ENCODE results near the gene DUSP2.
A peak's percentile ranks its signal among the peaks of the same experiment; 100 is the strongest.
"Not testable (repeated sequence)": the region's sequence is repeated elsewhere in the genome, so short reads cannot be mapped to it uniquely, and the experiment has no call there.

The DUSP2 gene

DNA sequence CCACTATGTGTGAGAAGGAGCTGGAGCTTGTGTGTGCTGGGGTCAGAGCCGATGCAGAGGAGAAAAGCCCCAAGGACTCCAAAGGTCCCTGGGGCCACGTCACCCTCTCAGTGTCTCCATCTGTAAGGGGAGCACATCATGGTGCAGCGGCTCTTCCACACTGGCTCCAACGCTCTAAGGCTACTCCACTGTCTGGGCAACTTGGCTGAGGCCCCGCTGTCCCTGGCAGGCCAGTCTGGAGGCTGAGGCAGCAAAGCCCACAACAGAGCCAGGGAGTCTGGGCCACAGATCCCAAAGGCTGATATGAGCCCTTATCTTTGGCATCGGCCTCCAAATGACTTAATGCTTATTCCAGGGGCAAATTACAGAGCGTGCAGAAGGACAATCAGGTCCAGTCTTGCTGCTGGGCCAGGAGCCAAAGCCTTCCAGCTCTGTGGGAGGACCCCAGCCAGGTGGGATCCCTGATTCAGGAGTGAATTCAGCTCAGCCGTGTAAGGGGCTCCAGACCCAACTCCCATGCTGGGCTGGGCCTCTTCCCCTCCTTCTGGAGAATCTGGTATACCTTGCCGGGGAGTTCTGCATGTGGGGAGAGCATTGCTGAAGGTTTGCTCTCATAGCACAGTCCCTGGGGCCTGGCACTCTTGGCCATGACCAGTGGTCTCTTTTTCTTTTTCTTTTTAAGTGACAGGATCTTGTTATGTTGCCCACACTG, 1.8 kb upstream of the DUSP2 start:
- no peak for DNase-seq

DNA sequence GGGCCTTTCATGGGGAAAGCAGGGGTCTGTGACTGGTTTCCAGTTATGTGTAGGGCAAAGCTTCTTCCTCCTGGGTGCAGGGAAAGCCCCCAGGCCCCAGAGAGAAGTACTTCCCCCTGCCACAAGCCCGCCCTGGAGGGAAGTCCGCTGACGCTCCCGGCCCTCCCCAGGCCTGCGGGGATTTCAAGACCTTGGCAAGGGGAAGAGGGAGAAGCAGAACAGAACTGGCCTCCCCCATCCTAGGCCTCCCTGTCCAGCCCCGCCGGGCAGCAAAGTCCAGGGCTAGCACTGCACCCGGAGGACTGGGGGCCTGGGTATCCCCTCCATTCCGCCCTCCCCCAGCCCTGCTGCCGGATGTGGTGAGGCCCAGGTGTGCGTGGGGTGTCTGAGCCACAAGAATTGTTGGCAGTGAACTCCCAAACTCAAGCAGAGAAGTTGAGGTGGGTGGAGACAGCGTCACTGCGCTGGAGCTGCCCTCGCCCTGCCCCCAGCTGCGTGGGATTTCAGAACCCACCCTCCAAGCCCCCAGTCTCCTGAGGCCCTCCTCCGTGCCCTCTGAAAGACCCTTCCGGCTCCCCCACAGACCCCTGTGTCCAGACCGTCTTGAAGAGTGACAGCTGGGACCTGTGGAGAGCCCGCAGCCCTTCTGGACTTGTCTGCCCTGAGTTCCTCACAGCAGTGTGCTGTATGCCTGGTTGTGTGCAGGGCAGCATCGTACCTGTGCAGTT, 1.1 kb upstream of the DUSP2 start:
- DNase-seq: peak; percentile 36

DNA sequence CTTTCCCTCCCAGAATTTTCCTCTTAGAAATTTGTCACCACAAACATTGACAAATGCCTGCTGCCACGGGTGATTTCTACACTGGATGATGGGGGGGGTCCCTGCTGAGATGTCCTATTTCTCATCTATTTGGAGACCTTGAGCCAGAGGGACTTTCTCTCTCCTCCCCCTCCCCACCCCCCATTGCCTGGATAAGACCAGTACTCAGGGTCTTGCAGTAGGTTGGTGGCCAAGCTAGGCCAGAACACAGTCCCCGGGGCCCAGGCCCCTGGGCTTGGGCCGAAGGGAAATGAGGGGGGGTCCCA, 560 bp upstream of the DUSP2 start:
- no peak for DNase-seq

- DNase-seq: peak; percentile 26
Observed at GRCh38 chr2:96144481-96145035, 682 bp downstream of the DUSP2 start.

- peak; percentile 43 for DNase-seq
Observed at GRCh38 chr2:96143848-96144480, 1.3 kb downstream of the DUSP2 start.

DNA sequence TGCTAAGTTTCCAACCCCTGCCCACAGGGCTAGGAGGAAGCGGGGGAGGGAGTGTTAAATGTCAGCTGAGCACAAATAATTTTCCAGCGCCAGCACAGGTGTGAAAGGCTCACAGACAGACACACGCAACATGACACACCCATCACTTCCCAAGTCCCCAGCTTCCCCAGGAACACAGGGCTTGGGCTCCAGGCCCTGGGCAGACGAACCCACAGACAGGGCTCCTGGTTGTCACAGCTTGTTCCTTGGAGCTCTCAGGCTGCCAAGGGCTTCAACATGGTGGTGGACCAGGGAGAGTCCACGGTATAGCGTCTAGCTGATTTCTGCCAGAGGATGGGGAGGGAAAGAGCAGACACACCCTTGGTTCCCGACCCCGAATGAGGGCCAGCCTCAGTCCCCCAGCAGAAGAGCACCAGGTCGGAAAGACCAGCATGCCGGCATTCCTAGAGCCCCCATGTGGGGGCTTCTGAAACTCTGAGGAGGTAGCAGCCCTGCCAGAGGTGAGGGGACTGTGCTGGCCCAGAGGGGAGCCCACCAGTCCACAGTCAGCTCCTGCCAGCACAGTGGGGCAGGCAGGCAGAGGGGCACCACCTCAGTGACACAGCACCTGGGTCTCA, 1.9 kb downstream of the DUSP2 start:
- no peak for DNase-seq

GRCh38 chr2:96142217-96143113, 2.8 kb downstream of the DUSP2 start:
- DNase-seq: no peak

- DNase-seq: not testable (repeated sequence)
Observed at GRCh38 chr2:96141624-96141967, 3.6 kb downstream of the DUSP2 start.

- no peak for DNase-seq
Observed at GRCh38 chr2:96140941-96141623, 4.2 kb downstream of the DUSP2 start.

GRCh38 chr2:96139181-96139758, 6.0 kb downstream of the DUSP2 start:
- DNase-seq: no peak

DNA sequence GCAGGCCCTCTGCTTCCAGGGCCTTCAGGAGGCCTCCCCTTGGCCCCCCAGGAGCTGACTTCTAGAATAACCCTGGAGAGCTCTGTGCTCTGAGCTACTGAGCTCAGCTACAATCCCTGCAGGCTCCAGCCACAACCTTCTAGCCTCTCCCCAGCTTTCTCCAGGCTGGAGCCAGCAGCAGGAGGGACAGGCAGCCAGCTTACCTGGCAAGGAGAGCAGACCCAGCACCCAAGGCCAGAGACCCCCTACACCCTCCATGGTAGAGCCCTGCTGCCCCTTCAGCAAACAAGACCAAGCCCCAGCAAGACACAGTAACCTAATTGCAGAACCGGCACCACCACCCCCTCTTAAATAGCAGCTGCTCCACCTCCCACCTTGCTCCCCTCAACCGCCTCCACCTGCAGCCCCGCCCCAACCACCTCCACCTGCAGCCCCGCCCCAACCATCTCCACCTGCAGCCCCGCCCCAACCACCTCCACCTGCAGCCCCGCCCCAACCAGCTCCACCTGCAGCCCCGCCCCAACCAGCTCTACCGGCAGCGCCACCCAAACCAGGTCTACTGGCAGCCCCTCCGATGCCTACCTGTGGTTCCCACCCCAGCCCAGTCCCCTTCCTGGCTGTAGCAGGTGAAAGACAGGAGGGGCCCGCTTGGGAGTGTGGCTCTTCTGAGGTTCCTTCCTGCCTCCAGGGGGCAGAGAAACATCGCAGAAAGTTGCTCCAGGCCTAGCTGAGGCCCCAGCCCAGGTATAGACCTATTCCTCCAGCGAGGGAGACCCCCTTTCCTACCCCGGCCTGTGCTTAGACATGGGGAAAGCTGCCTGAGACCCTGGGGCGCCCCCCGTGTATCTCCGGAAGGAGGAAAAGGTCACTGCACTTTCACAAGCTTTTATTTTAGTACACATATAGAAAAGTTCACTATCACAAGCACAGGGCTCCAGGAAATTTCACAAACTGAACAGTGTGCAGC, 6.8 kb downstream of the DUSP2 start, which contains the start of gene ASTL:
Gene ASTL, minus strand, starts transcription at position 324 of the 967 bp plus-strand sequence. Its CDS starts 66 bp downstream, at position 258.
- DNase-seq: peak; percentile 61

- no peak for DNase-seq
Observed at GRCh38 chr2:96137321-96138178, 7.7 kb downstream of the DUSP2 start.

- no peak for DNase-seq
Observed at GRCh38 chr2:96136129-96136720, 9.0 kb downstream of the DUSP2 start.

GRCh38 chr2:96135621-96136020, 9.6 kb downstream of the DUSP2 start:
- no peak for DNase-seq

GRCh38 chr2:96135171-96135570, 10.1 kb downstream of the DUSP2 start:
- no peak for DNase-seq

DNA sequence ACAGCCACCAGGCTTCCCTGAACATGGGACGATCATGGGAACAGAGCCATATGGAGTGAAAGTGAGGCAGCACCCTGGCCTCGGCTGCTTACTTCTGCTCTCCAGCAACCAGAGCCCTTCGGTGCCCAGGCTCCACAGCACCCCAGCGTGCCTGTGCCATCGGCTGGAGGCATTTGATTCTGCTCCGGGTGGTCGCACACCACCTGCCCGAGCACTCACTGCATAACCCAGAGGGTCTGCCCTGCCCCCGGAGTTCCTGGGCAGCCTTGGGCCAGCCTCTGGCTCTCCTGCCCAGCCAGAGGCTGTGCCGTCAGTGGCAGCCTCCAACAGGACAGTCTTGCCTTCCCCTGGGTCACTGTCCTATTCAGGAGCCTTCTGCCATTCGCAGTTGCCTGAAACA, 10.8 kb downstream of the DUSP2 start:
- no peak for DNase-seq

DNA sequence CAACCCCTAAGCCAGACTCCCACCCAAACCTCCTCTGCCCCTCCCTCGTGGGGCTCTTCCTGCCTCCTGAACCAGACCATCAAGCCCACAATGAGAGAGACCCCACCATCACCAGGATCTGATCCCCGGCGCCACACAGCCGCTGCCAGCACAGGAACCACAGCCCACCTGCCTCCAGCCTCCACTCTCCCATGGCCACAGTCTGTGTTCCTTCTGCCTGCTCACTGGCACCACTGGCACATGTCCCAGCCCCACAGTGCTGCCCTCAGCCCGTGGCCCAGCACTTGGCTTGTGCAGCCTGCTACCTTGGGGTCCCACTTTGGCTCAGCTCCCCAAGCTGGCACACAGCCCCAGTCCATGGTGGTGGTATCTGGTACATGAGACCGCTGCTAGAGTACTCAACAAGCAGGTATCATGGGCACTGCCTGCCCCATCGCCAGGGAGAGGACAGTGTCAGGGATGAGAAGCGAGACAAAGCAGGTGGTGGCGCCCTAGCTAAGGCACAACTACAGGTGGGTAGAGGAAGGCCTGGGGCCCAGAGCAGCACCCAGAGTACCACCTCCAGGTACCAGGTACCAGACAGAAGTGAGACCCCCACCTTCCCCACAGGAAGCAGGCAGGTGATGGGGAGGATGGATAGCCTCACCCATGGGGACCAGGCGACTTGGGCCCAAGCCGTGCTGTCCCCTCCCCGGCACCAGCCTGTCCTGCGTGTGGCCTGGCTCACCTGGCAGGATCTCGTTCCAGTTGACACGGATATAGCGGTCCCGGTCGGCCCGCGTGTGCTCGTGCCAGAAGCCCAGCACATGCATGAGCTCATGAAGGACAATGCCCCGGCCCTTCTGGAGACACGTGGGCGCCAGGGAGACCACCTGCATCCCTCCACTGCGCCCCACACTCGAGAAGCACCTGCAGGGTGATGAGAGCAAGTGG, 13.2 kb downstream of the DUSP2 start:
- no peak for DNase-seq
